DLD1 (cell line): ENCODE data around the gene NKX2-8.
"Not testable (repeated sequence)": the region's sequence is repeated elsewhere in the genome, so short reads cannot be mapped to it uniquely, and the experiment has no call there.

Source experiments
- in situ Hi-C: cut with HindIII; loops from 2 replicates; pipeline ENCODE4 v1.10.0; 2017; ENCODE audit warnings: low sequenced_read_pairs

The NKX2-8 gene

GRCh38 chr14:36580856-36581831 lies 1.3 kb downstream of the NKX2-8 start:
- in situ Hi-C loops, result no loop called here

GRCh38 chr14:36580141-36580855 lies 2.1 kb downstream of the NKX2-8 start:
- in situ Hi-C loops, result no loop called here

DNA sequence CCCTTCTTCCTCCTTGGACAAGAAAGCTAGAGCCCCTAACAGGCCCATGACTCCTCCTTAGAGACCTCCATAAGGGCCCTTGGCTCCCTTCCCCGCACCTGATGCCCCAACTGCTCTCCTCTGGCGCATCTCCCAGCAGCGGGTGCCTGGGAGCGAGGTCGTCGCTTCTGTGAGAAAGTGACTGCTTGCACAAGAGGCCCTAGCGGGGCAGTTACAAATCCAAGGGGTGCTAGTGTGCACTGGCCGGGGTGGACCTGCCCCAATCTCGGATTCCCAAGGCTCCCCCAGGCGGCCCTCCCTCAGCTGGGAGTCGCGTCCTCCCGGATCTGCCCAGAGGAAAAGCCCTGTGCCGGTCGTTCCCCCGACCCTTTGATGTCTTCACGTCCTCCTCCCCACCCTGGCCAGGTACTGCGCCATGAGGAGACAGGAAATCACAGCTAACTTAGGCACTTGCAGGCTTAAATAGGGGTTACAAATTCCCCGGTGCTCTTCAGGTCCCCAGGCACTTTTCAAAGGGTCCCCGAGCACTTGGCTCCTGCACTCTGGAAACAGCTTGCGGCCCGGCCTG lies 2.8 kb downstream of the NKX2-8 start:
- in situ Hi-C loops, result no loop called here

DNA sequence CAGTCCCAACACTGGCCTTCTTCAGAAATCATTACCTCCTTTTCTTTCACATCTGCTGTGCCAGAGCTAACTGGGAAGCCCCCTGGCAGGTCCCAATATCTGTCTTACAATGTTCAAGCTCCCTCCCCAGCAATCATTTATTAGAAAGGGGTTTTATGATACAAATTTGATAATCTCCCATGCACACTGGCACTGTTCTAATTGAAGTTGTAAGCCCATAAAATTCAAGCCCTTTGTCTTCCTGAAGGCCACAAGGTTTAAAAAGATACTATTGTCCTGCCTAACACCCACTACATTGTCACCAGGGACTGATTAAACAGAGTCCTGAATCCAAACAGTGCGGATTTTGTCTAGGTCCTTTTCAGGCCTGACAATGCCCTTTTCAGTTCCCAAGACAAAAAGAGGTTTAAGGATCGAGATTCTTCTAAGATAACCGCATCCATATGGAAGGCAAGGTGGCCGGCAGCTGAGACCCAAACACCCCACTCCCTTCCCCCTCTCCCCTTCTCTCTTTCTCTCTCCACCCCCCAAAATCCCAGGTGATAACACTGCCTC lies 3.3 kb downstream of the NKX2-8 start:
- in situ Hi-C loops, result no loop called here

DNA sequence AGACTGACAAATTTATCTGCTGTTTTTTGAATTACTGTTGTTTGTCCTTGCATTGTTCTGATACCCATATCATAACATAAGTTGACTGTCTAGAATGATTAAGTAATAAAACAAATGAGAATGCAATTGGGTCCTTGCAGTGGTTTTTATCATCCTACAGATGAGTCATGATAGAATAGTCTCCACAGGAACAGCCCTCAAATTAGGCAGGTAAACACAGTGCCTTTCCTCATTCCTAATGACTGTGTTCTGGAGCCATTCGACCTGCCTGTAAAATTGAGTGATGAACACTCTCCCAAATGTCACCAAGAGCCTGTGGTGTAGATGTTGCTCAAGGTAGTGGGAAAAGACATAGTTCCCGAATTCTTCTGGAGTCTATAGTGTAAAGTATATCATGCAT lies 12.3 kb downstream of the NKX2-8 start:
- in situ Hi-C loops, result no loop called here

DNA sequence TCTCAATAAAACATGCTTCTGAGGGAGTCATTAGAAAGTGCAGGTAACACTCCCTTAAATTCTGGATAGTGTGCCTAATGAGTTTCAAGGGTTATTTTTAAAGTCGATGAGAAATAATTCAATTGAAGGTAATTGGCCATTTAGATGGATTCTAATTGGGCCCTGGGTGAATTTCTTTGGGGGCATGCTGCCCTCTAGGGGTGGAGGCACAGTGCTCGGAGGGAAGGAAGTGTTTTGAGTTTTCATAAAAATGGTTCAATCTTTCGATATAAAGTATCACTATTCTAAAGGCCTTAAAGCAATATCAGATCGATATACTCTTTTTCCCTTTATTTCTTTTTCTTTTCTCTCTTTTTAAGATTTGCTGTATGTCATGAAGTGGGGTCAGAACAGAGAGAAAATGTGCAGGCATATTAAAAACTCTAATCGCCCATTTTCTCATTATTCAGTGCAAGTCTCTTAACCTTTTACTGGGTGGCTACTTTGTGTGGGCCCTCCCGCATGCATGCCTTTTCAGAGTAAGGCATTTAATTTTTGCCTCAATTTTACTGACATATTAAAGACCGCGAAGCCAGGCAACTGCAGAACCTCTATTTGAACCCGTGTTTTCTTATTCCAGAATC lies 25.5 kb downstream of the NKX2-8 start:
- in situ Hi-C loops, result no loop called here

DNA sequence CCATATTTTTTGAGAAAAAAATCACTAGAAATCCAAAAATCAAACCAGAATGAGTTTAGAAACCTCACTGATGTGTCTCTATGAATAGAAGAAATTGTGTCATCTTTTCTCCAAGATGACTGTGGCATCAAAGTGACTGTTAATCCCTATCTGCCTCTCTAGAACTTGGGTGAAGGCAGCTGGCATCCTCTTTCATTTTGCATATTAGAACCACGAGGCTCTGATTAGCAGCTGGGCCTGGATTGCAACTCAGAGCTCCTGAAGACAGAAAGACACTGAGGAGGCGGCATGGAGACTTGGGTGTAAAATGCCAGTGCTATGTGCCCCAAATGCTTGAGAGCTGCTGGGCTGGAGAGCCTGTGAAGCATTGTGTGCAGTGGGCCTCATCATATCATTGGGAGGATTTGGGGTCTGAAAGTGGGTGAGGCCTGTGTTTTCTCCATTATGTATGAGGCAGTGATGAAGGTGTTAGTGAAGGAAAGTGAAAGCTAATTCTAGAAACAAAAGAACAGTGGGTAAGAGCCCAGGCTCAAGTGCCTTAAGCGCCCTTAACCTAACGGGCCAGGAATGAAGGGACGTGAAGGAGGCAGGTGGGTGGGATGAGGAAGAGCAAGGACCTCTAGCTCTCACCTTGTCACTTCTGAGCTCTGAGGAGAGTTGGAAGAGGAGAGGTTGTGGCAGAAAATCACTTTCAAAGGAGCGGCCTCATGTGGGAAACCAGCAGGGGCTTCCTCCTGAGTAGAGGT lies 26.2 kb downstream of the NKX2-8 start:
- in situ Hi-C loops, result no loop called here

DNA sequence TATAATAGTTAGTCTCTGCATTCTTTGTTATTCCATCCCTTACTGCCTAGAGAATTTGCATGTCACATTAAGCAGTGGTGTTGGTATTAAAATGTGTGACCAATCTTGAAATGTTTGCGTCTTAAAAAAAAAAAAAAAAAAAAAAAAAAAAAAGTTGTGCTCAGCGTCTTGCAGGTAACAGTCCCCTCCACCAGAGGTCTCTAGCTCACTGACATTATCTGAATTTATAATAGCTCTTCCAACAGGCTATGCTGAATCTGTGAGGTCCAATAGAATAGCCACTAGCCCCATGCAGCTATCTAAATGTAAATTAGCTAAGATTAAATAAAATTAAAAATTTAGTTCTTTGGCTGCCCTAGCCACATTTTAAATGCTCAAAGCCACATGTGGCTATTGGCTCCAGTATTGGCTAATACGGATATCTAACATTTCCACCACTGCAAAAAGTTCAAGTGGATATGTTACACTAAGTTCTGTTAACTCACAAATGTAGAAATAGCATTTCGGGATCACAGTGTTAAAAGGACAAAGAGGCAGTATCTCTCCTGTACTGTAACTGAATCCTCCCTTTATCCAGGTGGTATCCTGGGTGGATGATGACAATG lies 28.7 kb downstream of the NKX2-8 start:
- in situ Hi-C loops, result no loop called here

DNA sequence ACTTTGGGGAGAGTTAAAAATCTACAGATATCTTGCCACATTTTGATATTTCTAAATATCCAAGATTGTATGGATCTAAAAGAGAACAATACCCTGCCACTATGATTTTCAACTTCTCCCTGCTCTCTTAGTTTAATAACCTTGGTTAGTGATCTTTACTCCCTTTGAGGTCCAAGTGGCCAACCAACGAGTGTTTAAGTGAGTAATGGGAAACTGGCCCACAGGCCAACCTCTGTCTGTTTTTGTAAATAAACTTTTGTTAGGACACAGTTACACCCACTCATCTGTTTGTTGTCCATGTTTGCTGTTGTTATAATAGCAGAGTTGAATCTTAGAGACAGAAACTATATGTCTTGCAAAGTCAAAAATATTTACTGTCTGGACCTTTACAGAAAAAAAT lies 31.5 kb downstream of the NKX2-8 start:
- in situ Hi-C loops, result no loop called here

DNA sequence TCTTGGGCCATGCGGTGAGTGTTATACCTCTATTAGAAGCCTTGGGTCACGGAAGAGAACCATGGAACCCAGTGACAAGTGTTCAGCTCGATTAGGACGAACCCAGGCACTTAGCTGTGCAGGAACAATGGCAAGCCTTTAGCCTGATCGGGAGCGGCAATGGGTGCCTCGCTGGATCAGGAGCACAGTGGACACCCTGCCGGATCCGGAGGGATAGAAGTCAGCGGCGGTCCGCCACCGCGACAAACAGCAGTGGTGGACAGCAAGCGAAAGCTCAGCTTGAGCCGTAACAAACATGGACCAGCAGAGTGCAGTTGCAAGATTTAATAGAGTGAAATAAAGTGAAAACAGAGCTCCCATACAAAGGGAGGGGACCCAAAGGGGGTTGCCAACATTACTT lies 38.1 kb downstream of the NKX2-8 start:
- in situ Hi-C loops, result not testable (repeated sequence)

- in situ Hi-C loops, result no loop called here
These were observed 44.4 kb downstream of the NKX2-8 start for GRCh38 chr14:36538051-36538450.
